Inferior parietal cortex (tissue), 1 donor: ENCODE results near the gene STK17A.
A peak's percentile ranks its signal among the peaks of the same experiment; 100 is the strongest.

Experiments used
- DNase-seq: peaks from one replicate; pipeline ENCODE4 v3.0.0-alpha.2; 2016; ENCODE audit errors: extremely low spot score

Gene STK17A

DNA sequence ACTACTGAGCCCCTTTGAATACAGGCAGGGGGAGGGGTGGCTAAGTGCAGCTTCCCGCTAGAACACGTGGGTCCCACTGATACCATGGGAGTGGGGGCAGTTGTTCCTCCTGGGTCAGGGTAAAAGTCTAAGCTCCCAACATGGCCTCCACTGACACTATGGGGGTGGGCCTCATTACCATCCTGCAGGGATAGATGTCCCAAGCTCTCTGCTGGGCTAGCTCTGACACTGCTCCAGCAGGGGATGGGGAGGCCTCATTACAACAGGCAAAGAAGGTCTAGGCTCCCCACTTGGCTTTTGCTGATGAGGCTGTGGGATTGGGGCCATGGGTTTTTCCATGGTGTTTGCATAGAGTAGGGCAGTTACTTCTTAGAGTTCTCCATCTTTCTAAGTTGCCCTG is 51.5 kb downstream of the STK17A start:
- no peak for DNase-seq

- DNase-seq: no peak
Observed at GRCh38 chr7:43636093-43636492, 53.2 kb downstream of the STK17A start.

- DNase-seq: no peak
Observed at GRCh38 chr7:43637114-43637806, 54.4 kb downstream of the STK17A start.

- no peak for DNase-seq
Observed at GRCh38 chr7:43639858-43640491, 57.1 kb downstream of the STK17A start.

DNA sequence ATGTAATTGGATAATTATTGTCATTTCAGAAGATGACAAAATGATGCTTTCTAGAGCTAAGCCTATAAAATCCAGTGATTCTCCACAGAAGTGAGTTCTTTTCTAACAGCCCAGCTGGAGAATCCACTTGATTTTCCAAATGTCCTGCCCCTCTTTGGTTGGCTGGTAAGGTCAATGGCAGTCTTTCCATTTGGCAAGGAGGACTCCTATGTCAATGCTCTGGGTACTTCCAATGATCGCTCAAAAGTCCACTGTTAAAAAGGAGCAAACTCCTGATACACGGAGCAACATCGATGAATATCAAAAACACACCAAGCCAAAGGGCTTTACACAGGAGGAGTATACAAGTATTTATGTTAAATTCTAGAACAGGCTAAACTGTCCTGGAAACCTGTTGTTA is 57.8 kb downstream of the STK17A start:
- no peak for DNase-seq

- no peak for DNase-seq
Observed at GRCh38 chr7:43642897-43643630, 60.2 kb downstream of the STK17A start.

- no peak for DNase-seq
Observed at GRCh38 chr7:43643846-43644245, 60.9 kb downstream of the STK17A start.

DNA sequence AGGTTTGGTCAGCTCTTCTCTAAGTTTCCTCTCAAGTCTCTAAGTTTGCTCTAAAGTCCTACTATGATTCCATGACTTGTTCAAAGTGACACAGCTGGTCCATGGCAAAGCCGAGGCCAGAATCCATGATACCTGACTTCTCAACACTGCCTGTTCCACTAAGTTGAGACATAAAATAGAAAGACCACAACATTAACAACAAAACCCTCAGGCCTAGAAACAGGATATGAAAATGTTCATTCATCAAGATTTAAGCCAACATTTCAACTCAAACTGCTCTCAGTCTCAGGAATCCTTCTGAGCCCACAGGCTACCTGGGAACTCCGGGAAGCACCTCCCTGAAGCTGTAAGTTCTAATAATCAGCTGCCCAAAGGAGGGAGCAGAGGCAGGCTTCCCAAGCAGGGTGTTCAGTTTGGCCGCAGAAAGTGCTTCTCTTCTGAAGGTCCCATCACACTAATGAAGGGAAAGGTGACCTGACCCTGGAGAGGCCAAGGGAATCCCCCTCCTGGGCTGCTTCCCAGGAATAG is 62.9 kb downstream of the STK17A start:
- no peak for DNase-seq

- DNase-seq: peak; percentile 36
Observed at GRCh38 chr7:43646603-43647338, 63.9 kb downstream of the STK17A start.

GRCh38 chr7:43647339-43647672 is 64.4 kb downstream of the STK17A start:
- no peak for DNase-seq

DNA sequence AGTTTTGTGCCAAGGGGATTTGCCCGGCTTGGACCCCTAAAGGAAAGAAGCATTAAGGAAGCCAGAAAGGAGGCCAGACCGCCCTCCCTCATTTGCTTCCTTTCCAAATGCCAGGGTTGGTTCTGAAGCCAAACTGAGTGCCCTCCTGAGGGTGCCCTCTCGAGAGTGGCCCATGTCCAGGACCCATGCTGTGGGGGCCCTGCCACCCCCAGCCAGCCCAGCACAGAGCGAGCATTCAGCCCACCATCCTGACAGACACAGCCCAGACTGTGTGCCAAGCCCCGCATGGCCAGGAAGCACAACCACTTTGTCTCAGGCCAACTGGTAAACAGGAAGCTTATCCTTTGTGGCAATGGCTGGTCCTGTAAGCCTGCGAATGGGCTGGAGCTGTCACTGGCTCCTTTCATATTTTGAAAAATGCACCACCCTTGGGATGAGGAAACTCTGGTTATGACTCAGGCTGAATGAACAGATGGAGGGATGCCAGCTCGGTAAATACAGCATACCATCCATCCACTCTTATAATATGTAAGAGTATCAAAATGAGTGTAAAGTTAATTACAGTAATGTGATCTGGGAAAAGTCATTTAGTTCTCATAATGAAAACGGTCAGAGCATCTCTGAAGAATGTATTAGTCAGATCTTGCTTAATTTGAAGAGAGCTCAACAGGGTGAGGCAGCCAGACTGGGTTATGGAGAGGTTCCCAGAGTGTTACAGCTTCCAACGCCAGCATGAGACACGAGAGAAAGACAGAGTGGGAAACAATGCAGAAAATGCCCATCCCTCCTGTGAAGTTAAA is 65.0 kb downstream of the STK17A start:
- DNase-seq: peak; percentile 65

GRCh38 chr7:43648473-43649406 is 65.8 kb downstream of the STK17A start:
- peak; percentile 48 for DNase-seq

GRCh38 chr7:43649755-43650274 is 66.9 kb downstream of the STK17A start:
- DNase-seq: peak; percentile 16

DNA sequence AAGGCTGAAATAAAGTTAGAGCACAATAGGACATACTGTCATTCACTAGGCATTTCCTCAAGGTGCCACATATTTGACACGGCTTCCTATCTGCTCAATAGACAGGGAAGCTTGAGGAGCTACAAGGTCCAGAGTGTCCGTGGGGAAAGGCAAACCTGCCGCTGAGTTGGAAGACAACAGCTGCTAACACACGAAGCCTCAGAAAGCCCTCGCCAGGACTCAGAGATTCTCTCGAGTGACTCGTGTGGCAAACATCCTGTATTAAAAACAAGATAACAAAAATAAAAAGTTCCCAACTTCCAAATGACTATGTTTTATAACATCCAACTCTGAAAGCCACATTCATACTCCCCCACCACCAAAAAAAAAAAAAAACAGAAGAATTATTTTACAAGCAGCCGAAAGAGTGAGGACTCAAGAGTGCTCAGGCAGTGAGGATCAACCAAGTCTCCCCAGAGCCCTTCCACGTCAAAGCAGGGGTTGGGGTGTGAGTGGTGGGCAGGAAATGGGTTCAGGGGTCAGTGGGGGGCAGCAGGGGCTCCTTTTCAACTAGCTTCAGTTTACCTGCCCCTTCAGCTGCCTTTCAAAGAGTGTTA is 67.6 kb downstream of the STK17A start:
- DNase-seq: no peak

GRCh38 chr7:43652364-43652763 is 69.5 kb downstream of the STK17A start:
- DNase-seq: no peak

GRCh38 chr7:43653466-43653865 is 70.6 kb downstream of the STK17A start:
- no peak for DNase-seq

DNA sequence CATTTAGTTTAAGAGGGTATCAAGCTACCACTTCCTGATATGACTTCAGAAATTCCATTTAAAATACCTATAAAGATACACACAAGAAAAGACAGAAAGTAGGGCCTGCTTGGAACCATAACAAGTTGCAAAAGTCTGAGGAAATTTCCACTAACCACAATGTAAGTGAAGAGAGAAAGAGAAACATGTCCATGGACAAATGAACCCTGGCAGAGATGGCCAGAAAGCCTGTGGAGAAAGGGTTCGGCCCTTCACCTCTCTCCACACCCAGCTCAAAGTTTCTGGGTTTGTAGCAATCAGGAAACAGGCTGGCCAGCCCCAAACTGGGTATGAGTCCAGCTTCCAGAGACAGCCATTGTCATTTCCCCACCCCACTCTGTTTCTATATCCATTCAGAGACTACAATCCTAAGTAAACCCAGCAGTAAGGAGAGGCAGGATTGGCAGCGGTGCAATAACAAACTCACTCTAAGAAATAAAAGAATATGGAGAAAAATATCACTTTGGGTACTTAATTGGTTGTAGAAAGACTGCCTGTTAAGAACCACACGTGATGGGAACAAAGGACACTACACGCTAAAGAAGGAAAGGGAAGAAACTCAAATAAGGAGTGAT is 71.1 kb downstream of the STK17A start:
- no peak for DNase-seq

- no peak for DNase-seq
Observed at GRCh38 chr7:43655584-43655983, 72.7 kb downstream of the STK17A start.

- no peak for DNase-seq
Observed at GRCh38 chr7:43656997-43657396, 74.1 kb downstream of the STK17A start.
